CD4-positive, alpha-beta memory T cell (primary cell): ENCODE data around the gene PCNX4. TPM values are rescaled to one million over a fixed set of nuclear protein-coding genes. Genes with fewer than 3 reads are reported as not detected.
"Not testable (repeated sequence)": the region's sequence is repeated elsewhere in the genome, so short reads cannot be mapped to it uniquely, and the experiment has no call there.

Experiments
- CTCF ChIA-PET: fragments of 350-600 bp; sonication (Branson Sonifier 250); formaldehyde crosslinking; loops from one replicate; lab custom pipeline; 2021; ENCODE audit warnings: inconsistent platforms; ENCODE audit not compliant: partially characterized antibody; lab: Charles Lee
- POLR2A ChIA-PET: fragments of 350-600 bp; sonication (Branson Sonifier 250); formaldehyde crosslinking; loops from one replicate; lab custom pipeline; 2021; ENCODE audit not compliant: partially characterized antibody; lab: Charles Lee
- DNase-seq, 5 donors: peaks; one replicate each; pipeline versions ENCODE4 v3.0.0 to v3.0.0-alpha.2; 2020 to 2022; ENCODE audit warnings: mixed read lengths in 1 of 5
- H3K27ac ChIP-seq: one replicate; pipeline ENCODE4 v1.7.0; 2013; ENCODE audit warnings: low read depth, low read length
- H3K27me3 ChIP-seq: 2 replicates; pipeline ENCODE4 v1.7.0; 2013; ENCODE audit warnings: mild to moderate bottlenecking, low read length, moderate library complexity; ENCODE audit not compliant: insufficient read depth
- H3K36me3 ChIP-seq: 2 replicates; pipeline ENCODE4 v1.7.0; 2013; ENCODE audit warnings: mild to moderate bottlenecking, low read length, moderate library complexity; ENCODE audit not compliant: insufficient read depth
- H3K4me1 ChIP-seq: 2 replicates; pipeline ENCODE4 v1.7.0; 2013; ENCODE audit warnings: mild to moderate bottlenecking, low read length, moderate library complexity; ENCODE audit not compliant: insufficient read depth
- H3K4me3 ChIP-seq, 2 donors: one replicate each; pipeline ENCODE4 v1.7.0; 2013; ENCODE audit warnings: low read length in 2 of 2, mild to moderate bottlenecking in 1 of 2
- H3K9me3 ChIP-seq, 2 donors: one replicate each; pipeline ENCODE4 v1.7.0; 2013; ENCODE audit warnings: low read length in 2 of 2, control low read depth in 1 of 2; ENCODE audit not compliant: control insufficient read depth in 1 of 2
- H3K27ac Mint-ChIP-seq, 7 donors: one replicate each; pipeline ENCODE4 v1.8.0; 2020 to 2021; ENCODE audit warnings: mixed read lengths in 7 of 7, mild to moderate bottlenecking in 6 of 7, inconsistent platforms in 3 of 7, moderate library complexity in 3 of 7
- H3K27me3 Mint-ChIP-seq, 2 donors: one replicate each; pipeline ENCODE4 v1.8.0; 2020 to 2021; ENCODE audit warnings: mixed read lengths in 2 of 2
- H3K36me3 Mint-ChIP-seq, 2 donors: one replicate each; pipeline ENCODE4 v1.8.0; 2020 to 2021; ENCODE audit warnings: mixed read lengths in 2 of 2, inconsistent platforms in 1 of 2, mild to moderate bottlenecking in 1 of 2
- H3K4me1 Mint-ChIP-seq, 4 donors: one replicate each; pipeline ENCODE4 v1.8.0; 2020 to 2021; ENCODE audit warnings: mixed read lengths in 4 of 4, mild to moderate bottlenecking in 1 of 4
- H3K4me3 Mint-ChIP-seq, 8 donors: one replicate each; pipeline ENCODE4 v1.8.0; 2020 to 2021; ENCODE audit warnings: mixed read lengths in 8 of 8, mild to moderate bottlenecking in 7 of 8, moderate library complexity in 6 of 8, inconsistent platforms in 3 of 8
- H3K9me3 Mint-ChIP-seq, 8 donors: one replicate each; pipeline ENCODE4 v1.8.0; 2020 to 2021; ENCODE audit warnings: mixed read lengths in 8 of 8, mild to moderate bottlenecking in 5 of 8, inconsistent platforms in 3 of 8, moderate library complexity in 1 of 8
- intact Hi-C: fragments of 100-400 bp; cut with micrococcal nuclease; formaldehyde crosslinking; loops from one replicate; pipeline ENCODE4 v1.15.1; 2023
- polyA plus RNA-seq, 2 donors: library from polyadenylated mRNA; unstranded; fragments of 300-500 nt; fragmentation: Illumina TruSeq; gene quantifications; one replicate each; pipeline ENCODE4 v1.2.3, GENCODE V29; 2021
- total RNA-seq, 2 experiments: library from RNA; stranded (reverse); gene quantifications; one replicate each; pipeline ENCODE4 v1.2.3, GENCODE V29; 2021

Gene PCNX4
- total and polyA plus RNA-seq, 4 experiments from 2014 or later = 13.5 to 53.0 (median 30.3) TPM

DNA sequence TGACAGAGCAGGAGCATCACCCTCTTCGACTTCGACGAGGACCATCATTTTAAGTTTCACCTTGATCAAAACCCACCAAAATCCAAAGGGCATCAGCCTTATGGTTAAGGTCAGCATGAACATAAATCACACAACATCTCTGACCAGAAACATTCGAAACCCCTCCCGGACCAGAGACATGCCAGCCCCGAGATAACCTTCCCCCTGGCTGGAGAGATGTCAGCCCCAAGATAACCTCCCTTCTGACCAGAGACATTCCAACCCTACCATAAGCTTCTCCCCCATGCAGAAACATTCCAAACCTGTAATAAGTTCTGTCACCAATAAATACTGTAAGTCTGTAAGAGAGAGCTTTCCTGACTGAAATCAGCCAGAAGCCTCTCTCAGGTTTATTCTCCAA, 6.3 kb downstream of the PCNX4 start:
- POLR2A ChIA-PET = no interaction called here
- peak overlapping the region in 2 of 7 donors; percentile 13 to 29 for H3K27ac Mint-ChIP-seq
- peaks cover 24% of the 10 kb centered on the region for H3K4me1 ChIP-seq
- H3K9me3 Mint-ChIP-seq = no peaks in the 10 kb centered on the region
- DNase-seq = no peak
- H3K4me3 ChIP-seq = no peak overlapping the region
- CTCF ChIA-PET = interaction anchor here (1.2 kb wide), 1 partner anchor 133 kb away, joined by 3 read pairs; no protein-coding TSS in a partner anchor
- peaks cover 26 to 32% of the 10 kb centered on the region in 2 donors for H3K36me3 Mint-ChIP-seq
- peaks cover 40 to 53% (median 46%) of the 10 kb centered on the region in 4 donors for H3K4me1 Mint-ChIP-seq
- no peaks in the 10 kb centered on the region for H3K27me3 Mint-ChIP-seq
- H3K27me3 ChIP-seq = no peaks in the 10 kb centered on the region
- H3K4me3 Mint-ChIP-seq = peak overlapping the region in 1 of 8 donors; percentile 15
- peaks cover 4% of the 10 kb centered on the region for H3K36me3 ChIP-seq
- H3K9me3 ChIP-seq = no peaks in the 10 kb centered on the region
- intact Hi-C loops = no loop called here
- no peak overlapping the region for H3K27ac ChIP-seq

DNA sequence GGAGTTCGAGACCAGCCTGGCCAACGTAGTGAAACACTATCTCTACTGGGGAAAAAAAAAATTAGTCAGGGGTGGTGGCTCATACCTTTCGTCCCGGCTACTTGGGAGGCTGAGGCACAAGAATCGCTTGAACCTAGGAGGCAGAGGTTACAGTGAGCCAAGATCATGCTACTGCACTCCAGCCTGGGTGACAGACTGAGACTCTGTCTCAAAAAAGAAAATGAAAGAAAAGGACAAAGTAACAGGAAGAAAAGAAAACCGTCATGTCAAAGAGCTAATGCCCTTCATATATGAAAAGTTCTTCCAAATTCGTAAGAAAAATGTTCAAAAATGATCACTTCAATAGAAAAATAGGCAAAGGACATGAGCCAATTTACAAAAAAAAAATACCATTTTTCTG, 8.1 kb downstream of the PCNX4 start:
- H3K9me3 ChIP-seq, H3K27me3 Mint-ChIP-seq, H3K27ac ChIP-seq, H3K27me3 ChIP-seq, H3K4me1 ChIP-seq, H3K4me3 ChIP-seq, H3K4me3 Mint-ChIP-seq, DNase-seq, intact Hi-C loops, H3K27ac Mint-ChIP-seq, H3K9me3 Mint-ChIP-seq, H3K36me3 ChIP-seq: not testable (repeated sequence)
- POLR2A ChIA-PET = interaction anchor here (1.1 kb wide), 1 partner anchor 63 kb away, joined by 3 read pairs; no protein-coding TSS in a partner anchor
- CTCF ChIA-PET = interaction anchor here (1.4 kb wide), 1 partner anchor 166 kb away, joined by 4 read pairs; no protein-coding TSS in a partner anchor
- H3K4me1 Mint-ChIP-seq = peaks cover 29 to 37% (median 34%) of the 10 kb centered on the region in 4 donors
- H3K36me3 Mint-ChIP-seq = peaks cover 25 to 30% of the 10 kb centered on the region in 2 donors

DNA sequence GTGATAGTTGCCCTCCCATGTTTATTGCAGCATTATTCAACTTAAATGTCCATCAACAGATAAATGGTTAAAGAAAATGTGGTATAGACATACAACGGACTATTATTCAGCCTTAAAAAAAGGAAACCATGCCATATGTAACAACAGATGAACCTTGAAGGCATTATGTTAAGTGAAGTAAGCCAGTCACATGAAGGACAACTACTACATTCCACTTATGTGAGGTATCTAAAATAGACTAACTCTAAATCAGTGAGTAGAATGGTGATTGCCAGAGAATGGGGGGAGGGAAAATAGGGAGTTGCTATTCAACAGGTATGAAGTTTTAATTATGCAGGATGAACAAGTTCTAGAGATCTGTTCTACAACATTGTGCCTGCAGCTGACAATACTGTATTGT, 10.1 kb downstream of the PCNX4 start:
- Histone ChIP-seq H3K4me3 (no peak overlapping the region), H3K27ac (no peak overlapping the region), H3K9me3 (no peaks in the 10 kb centered on the region), H3K27me3 (no peaks in the 10 kb centered on the region), H3K36me3 (peaks cover 4% of the 10 kb centered on the region), H3K4me1 (no peaks in the 10 kb centered on the region)
- intact Hi-C loops = no loop called here
- ChIA-PET POLR2A (interaction anchor here (1.5 kb wide), 1 partner anchor 64 kb away, joined by 4 read pairs; the partner anchor contains the start of gene DHRS7), CTCF (no interaction called here)
- Mint-ChIP-seq H3K9me3 (no peaks in the 10 kb centered on the region), H3K4me3 (no peak overlapping the region), H3K27me3 (no peaks in the 10 kb centered on the region), H3K4me1 (peaks cover 21 to 37% (median 28%) of the 10 kb centered on the region in 4 donors), H3K27ac (no peak overlapping the region), H3K36me3 (peaks cover 27 to 30% of the 10 kb centered on the region in 2 donors)
- DNase-seq = no peak

DNA sequence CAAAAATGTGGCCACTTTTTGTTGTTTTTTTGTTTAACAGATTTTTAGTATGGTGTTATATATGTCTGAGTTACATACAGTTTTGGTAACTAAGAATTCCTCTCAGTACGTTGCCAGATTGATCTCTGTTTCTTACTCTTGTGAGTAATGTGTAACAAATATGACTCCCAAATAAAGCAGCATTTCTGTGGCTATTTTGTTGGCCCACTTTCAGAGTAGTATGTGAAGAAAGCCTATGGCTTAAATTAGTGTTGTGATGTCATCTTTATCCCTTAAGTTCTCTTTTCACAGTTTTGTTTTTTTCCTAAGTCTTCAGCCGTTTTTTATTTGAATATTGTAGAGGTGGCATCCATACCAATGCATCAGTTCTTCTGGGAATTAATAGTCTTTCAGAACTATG, 10.7 kb downstream of the PCNX4 start:
- peaks cover 23 to 25% of the 10 kb centered on the region in 2 donors for H3K36me3 Mint-ChIP-seq
- ChIA-PET POLR2A (no interaction called here), CTCF (no interaction called here)

DNA sequence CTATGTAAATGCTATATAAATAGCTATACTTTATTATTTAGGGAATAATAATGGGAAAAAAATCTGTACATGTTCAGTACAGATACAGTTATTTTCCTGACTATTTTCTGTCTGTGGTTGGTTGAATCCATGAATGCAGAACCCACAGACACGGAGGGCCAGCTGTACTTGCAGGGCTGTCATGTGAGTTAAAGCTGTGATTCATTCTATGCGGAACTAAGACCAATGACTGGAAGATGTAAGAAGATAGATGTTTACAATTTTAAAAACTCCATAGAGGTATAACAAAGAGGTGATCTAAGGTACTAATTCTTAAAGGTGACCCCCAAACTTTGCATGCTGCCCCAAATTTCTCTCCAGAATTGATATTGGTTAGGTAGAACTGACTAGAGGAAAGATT, 14.6 kb downstream of the PCNX4 start:
- intact Hi-C loops = no loop called here
- POLR2A ChIA-PET = no interaction called here
- H3K9me3 ChIP-seq = no peaks in the 10 kb centered on the region
- no peaks in the 10 kb centered on the region for H3K36me3 ChIP-seq
- H3K4me3 ChIP-seq = no peak overlapping the region
- Mint-ChIP-seq H3K27me3 (no peaks in the 10 kb centered on the region), H3K4me1 (peaks cover 16 to 44% (median 29%) of the 10 kb centered on the region in 4 donors), H3K9me3 (peaks cover 0 to 3% (median 0%) of the 10 kb centered on the region in 8 donors), H3K27ac (peak overlapping the region in 3 of 7 donors; percentile 31 to 72 (median 70)), H3K4me3 (no peak overlapping the region), H3K36me3 (peaks cover 25 to 32% of the 10 kb centered on the region in 2 donors)
- no peaks in the 10 kb centered on the region for H3K4me1 ChIP-seq
- no peak overlapping the region for H3K27ac ChIP-seq
- DNase-seq = no peak
- CTCF ChIA-PET = interaction anchor here (0.6 kb wide), 1 partner anchor 71 kb away, joined by 3 read pairs; no protein-coding TSS in a partner anchor
- no peaks in the 10 kb centered on the region for H3K27me3 ChIP-seq

More for the DNA sequence above, 10.7 kb downstream of the PCNX4 start:
- Mint-ChIP-seq H3K4me3 (no peak overlapping the region), H3K27ac (peak overlapping the region in 1 of 7 donors; percentile 14), H3K27me3 (no peaks in the 10 kb centered on the region), H3K4me1 (peaks cover 21 to 35% (median 27%) of the 10 kb centered on the region in 4 donors), H3K9me3 (no peaks in the 10 kb centered on the region)
- Histone ChIP-seq H3K4me3 (no peak overlapping the region), H3K27ac (no peak overlapping the region), H3K36me3 (no peaks in the 10 kb centered on the region), H3K4me1 (no peaks in the 10 kb centered on the region), H3K9me3 (no peaks in the 10 kb centered on the region), H3K27me3 (no peaks in the 10 kb centered on the region)
- no peak for DNase-seq
- intact Hi-C loops = no loop called here

DNA sequence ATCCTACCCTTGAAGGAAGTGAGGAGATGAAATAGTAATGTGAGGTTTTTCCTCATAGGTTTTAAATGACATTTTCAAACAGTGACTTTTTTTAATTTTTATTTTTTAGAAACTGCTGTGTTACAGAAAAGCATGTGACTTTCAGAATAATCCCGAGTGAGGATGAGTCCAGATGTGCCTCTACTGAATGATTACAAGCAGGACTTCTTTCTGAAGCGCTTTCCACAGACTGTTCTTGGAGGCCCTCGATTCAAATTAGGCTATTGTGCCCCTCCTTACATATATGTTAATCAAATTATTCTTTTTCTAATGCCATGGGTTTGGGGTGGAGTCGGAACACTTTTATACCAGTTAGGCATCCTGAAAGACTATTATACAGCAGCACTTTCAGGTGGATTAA, 15.8 kb downstream of the PCNX4 start:
- H3K4me3 Mint-ChIP-seq = no peak overlapping the region
- no peaks in the 10 kb centered on the region for H3K27me3 Mint-ChIP-seq
- CTCF ChIA-PET = no interaction called here
- H3K36me3 Mint-ChIP-seq = peaks cover 25 to 34% of the 10 kb centered on the region in 2 donors
- peak overlapping the region in 3 of 7 donors; percentile 42 to 50 (median 46) for H3K27ac Mint-ChIP-seq
- intact Hi-C loops = no loop called here
- POLR2A ChIA-PET = no interaction called here
- DNase-seq = no peak
- Histone ChIP-seq H3K27me3 (no peaks in the 10 kb centered on the region), H3K9me3 (no peaks in the 10 kb centered on the region), H3K27ac (no peak overlapping the region), H3K4me3 (no peak overlapping the region), H3K36me3 (no peaks in the 10 kb centered on the region), H3K4me1 (no peaks in the 10 kb centered on the region)
- peaks cover 11 to 37% (median 23%) of the 10 kb centered on the region in 4 donors for H3K4me1 Mint-ChIP-seq
- peaks cover 0 to 3% (median 0%) of the 10 kb centered on the region in 8 donors for H3K9me3 Mint-ChIP-seq

- peaks cover 41 to 44% of the 10 kb centered on the region in 2 donors for H3K36me3 Mint-ChIP-seq
- POLR2A ChIA-PET = no interaction called here
Measured at GRCh38 chr14:60111732-60112131, 20.0 kb downstream of the PCNX4 start.

More at GRCh38 chr14:60111732-60112131, 20.0 kb downstream of the PCNX4 start:
- peaks cover 13 to 28% (median 18%) of the 10 kb centered on the region in 4 donors for H3K4me1 Mint-ChIP-seq
- no peak overlapping the region for H3K4me3 Mint-ChIP-seq
- no peaks in the 10 kb centered on the region for H3K9me3 ChIP-seq
- CTCF ChIA-PET = no interaction called here
- H3K36me3 ChIP-seq = peaks cover 8% of the 10 kb centered on the region
- peak overlapping the region in 1 of 7 donors; percentile 8 for H3K27ac Mint-ChIP-seq
- intact Hi-C loops = no loop called here
- H3K27me3 ChIP-seq = no peaks in the 10 kb centered on the region
- no peaks in the 10 kb centered on the region for H3K27me3 Mint-ChIP-seq
- no peak overlapping the region for H3K27ac ChIP-seq
- no peak overlapping the region for H3K4me3 ChIP-seq
- DNase-seq = no peak
- peaks cover 0 to 3% (median 0%) of the 10 kb centered on the region in 8 donors for H3K9me3 Mint-ChIP-seq
- no peaks in the 10 kb centered on the region for H3K4me1 ChIP-seq
